GM13976 (cell line): Measurements from ENCODE around the gene ZNF578.
"Not testable (repeated sequence)": the region's sequence is repeated elsewhere in the genome, so short reads cannot be mapped to it uniquely, and the experiment has no call there.

Experiments used
- DNase-seq: peaks from one replicate; pipeline ENCODE4 v3.0.0; 2012; ENCODE audit warnings: low spot score
- CTCF ChIP-seq: IDR thresholded peaks from 2 replicates; pipeline ENCODE4 v1.5.1; 2012; ENCODE audit warnings: borderline replicate concordance, mild to moderate bottlenecking; ENCODE audit not compliant: insufficient read depth; ENCODE audit errors: extremely low read depth, missing control alignments, control extremely low read depth
- in situ Hi-C: fragments of 300-500 bp; cut with MboI; formaldehyde crosslinking; loops from one replicate; pipeline ENCODE4 v1.12.0; 2022; ENCODE audit warnings: low sequenced_read_pairs, mixed read lengths, inconsistent platforms; ENCODE audit not compliant: unreplicated experiment

The ZNF578 gene

GRCh38 chr19:52451241-52451640 is 2.1 kb upstream of the ZNF578 start:
- in situ Hi-C loops, result no loop called here
- DNase-seq, result no peak
- no peak for TF ChIP-seq CTCF

- DNase-seq, result no peak
- in situ Hi-C loops, result no loop called here
Observed at GRCh38 chr19:52464798-52465470, 11.6 kb downstream of the ZNF578 start.

GRCh38 chr19:52473655-52474350 is 20.4 kb downstream of the ZNF578 start:
- in situ Hi-C loops, result no loop called here

More at GRCh38 chr19:52464798-52465470, 11.6 kb downstream of the ZNF578 start:
- no peak for TF ChIP-seq CTCF

GRCh38 chr19:52474351-52475127 is 21.2 kb downstream of the ZNF578 start:
- in situ Hi-C loops, result no loop called here
- DNase-seq, result no peak
- TF ChIP-seq CTCF, result no peak

More at GRCh38 chr19:52473655-52474350, 20.4 kb downstream of the ZNF578 start:
- TF ChIP-seq CTCF, result no peak
- no peak for DNase-seq

- in situ Hi-C loops, DNase-seq: not testable (repeated sequence)
Observed at GRCh38 chr19:52484111-52484743, 30.9 kb downstream of the ZNF578 start.

- DNase-seq, in situ Hi-C loops: not testable (repeated sequence)
Observed at GRCh38 chr19:52485064-52485463, 31.7 kb downstream of the ZNF578 start.

GRCh38 chr19:52485561-52486240 is 32.3 kb downstream of the ZNF578 start:
- in situ Hi-C loops, DNase-seq: not testable (repeated sequence)
